Activated CD4-positive, alpha-beta T cell treated with anti-CD3 and anti-CD28 coated beads, Interleukin-2, Interleukin-4, amounts not matched to agents 100 ng/mL and 50 ng/mL, durations not matched to agents 16 hours and 8 hours (primary cell): ENCODE results near the gene SPATA3.

Experiments
- DNase-seq: peaks from one replicate; pipeline ENCODE4 v3.0.0-alpha.2; 2020; ENCODE audit warnings: low spot score

SPATA3 gene

DNA sequence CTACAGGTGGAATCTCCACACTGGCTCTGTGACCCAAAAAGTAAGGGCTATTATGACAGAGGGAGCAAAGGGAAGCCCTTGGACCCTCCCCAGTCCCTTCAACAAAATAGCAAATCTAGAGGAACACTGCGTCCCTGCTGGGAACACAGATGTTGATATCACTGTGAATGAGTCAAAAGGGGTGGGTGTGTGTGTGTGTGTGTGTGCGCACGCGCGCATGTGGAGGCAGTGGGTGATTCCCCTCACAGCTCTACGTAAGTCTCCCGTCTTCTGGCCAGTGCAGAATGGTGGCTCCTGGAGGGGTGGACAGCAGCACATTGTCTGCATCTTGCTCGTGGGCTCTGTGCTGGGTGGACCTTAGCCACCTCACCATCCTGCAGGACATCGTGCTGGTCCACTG lies 33.6 kb downstream of the SPATA3 start:
- no peak for DNase-seq

GRCh38 chr2:231030725-231031124 lies 34.8 kb downstream of the SPATA3 start:
- no peak for DNase-seq

DNA sequence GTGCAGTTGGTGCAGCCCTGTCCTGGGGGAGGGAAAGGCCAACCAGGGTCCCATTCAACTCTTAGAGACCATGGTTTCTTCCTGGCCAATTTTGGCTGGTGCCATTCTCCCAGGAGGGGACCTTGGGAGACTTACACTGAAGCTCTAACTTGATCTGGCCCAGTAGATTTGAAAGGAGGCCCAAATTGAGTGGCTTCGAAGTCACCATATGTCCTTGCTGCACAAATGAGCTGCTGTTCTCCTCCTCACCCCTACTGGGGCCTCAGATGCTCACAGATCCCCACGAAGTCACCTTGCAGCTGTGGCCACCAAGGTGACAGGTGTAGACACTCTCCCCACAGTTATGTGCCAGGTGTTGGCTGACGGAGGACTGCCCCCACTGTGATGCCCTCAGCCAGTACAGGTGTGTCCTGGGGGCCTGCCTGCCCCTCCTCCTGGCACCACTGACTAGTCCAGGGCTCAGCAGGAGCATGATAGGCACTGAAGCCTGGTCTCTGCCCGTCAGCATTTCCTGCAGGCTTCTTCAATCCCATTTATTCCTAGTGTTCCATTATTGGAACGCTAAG lies 36.7 kb downstream of the SPATA3 start:
- DNase-seq, result no peak

- DNase-seq, result no peak
Observed at GRCh38 chr2:231033147-231034132, 37.5 kb downstream of the SPATA3 start.

GRCh38 chr2:231034291-231034882 lies 38.5 kb downstream of the SPATA3 start:
- no peak for DNase-seq

DNA sequence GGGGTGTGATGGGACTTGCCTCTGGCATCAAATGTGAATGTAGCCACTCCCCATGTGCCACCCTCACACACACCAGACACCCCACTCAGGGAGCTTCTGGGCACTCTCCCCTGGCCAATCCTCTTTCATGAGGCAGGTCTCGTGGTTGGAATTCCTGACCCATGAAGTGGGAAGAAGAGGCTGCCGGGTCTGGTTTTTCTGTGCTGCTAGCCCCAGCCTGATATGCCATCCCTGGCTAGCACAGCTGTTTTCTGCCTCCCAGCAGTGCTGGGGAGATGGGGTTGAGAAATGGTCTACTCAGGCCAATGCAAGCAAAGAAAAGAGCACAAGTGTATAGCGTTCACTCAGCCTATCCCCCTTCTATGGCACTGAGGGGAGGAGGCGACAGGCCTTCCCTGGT lies 40.2 kb downstream of the SPATA3 start:
- DNase-seq, result no peak

DNA sequence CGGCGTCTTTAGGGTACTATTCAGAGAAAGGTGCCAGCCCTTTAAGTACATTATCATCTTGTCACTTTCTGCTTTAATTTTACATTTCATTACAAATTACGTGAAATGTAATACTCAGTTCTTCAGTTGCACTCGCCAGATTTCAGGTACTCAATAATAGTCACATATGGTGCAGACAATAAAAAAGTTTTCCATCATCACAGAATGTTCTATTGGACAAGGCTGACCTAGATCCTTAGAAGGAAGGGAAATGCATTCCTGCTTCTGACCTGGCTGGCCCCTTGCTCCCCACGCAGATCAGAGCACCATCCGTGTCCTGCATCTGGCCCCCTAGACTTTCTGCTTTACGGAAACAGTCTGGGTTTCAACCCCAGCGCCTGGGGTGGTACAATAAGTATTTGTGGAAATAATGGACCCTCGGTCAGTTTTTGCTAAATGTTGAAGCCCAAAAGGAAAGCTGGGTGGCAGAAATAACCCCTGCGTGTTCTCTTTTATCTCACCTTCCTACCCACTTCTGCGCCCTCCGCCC lies 40.7 kb downstream of the SPATA3 start:
- DNase-seq, result no peak

GRCh38 chr2:231037202-231037730 lies 41.3 kb downstream of the SPATA3 start, which contains the start of gene C2orf72:
Gene C2orf72 (plus strand): TSS chr2:231037523. CDS start chr2:231037566, 43 bp downstream.
- no peak for DNase-seq

GRCh38 chr2:231037731-231038482 lies 42.0 kb downstream of the SPATA3 start:
- no peak for DNase-seq

DNA sequence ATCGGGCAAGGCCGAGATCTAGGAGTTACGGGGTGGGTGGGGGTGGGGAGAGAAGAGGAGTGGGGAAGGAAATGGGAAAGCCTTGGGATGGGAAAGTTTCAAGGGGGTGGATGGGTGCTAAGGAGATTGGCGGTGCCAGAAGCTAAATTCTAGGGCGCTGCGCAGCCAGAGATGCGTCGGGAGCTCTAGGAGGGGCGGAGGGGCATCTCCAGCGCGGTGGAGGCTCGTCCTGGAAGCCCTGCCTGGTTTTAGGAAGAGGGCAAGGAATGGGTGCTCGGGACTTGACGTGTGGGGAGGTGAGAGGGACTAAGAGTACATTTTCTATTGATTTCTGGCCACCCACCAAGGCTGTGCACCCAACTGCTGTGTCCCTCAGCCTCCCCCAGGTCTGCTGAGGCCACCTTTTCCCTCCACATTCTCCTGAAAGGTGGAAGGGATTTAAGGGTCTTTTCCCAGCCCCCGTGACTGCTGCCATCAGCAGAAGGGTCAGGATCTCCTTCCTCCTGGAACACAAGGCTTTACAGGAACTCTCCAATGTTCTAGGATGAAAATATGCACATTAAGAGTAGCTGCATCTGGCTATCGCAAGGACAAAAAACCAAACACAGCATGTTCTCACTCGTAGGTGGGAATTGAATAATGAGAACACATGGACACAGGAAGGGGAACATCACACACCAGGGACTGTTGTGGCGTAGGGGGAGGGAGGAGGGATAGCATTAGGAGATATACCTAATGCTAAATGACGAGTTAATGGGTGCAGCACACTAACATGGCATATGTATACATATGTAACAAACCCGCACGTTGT lies 42.8 kb downstream of the SPATA3 start:
- DNase-seq, result no peak

DNA sequence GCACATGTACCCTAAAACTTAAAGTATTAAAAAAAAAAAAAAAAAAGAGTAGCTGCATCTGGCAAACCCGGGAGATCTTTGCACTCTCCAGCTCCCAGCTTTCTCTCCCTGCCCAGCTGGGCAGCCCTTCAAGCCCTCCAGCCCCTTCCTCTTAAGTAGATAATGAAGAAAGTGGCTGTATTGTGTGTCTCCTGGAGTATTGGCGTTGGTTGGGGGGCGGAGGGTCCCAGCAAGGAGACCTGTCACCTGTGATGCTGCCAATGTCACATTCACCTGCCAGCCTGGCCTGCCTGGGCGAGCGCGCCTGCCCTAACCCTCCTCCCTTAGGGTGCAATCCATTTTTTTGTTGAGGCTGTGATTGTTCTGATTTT lies 43.4 kb downstream of the SPATA3 start:
- no peak for DNase-seq

GRCh38 chr2:231039821-231040364 lies 44.0 kb downstream of the SPATA3 start:
- no peak for DNase-seq

DNA sequence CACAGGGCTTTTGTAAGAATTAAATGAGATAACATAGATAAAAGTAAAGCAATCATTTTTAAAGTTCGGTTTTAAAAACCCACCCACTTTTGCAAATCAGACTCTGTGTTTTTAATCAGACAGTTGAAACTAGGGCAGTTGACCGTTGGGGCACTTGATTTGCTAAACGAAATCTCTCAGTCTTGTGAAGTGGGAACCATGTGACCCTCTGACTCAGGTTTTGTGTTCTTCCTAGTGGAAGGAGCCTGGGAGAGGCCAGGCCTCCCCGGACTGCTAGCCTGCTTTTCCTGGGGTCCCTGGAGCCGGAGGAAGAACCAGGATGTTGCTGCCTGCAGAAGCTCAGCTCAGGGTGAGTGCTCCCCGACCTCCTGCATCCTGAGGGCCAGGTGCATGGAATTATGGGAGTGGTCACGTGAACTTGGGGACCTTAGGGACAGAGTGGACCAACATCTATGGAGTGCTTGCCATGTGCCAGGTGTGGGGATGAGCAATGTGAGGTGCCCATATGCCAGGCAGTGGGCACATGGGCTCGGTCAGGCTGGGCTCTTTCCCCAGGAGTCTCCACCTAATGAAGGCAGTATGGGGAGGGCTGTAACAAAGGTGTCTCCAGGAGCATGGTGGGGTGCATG lies 45.3 kb downstream of the SPATA3 start:
- no peak for DNase-seq

DNA sequence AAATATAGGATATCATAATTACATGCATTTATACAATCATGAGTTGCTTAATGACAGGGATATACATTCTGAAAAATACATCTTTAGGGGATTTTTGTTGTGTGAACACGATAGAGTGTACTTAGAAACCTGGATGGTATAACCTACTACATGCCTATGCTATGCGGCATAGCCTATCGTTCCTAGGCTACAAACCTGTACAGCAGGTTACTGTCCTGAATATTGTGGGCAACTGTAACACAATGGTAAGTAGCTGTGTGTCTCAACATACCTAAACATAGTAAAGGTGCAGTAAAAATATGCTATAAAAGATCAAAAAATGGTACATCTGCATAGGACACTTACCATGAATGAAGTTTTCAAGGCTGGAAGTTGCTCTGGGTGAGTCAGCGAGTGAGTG lies 47.9 kb downstream of the SPATA3 start:
- DNase-seq, result no peak

- no peak for DNase-seq
Observed at GRCh38 chr2:231046916-231047273, 51.0 kb downstream of the SPATA3 start.

DNA sequence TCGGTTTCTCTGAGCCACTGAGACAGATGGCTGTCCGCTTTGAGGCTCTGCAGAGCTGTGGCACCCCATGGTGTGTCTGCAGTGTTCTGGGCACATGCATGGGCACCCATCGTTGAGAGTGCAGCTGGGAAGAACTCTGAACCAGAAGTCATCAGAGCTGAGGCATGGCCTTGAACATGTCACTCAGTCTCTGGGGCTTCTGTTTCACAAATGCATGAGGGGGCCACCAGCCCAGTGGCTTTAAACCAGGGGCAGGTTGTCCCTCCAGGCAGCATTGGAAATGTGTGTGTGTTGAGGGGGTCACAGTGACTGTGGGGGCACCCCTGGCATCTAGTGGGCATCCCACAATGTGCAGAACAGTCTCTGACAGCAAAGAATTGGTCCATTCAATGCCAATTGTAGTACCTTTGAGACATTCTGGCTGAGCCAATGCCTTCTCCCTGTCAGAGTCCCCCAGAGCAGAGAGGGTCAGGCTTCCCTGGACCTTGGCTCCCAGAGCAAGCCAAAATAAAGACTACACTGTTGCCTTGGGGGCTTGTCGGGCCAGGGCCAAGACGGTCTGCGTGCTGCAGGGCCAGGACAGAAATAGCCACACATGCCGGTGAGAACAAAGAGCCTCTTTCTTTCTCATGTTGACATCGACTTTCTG lies 51.5 kb downstream of the SPATA3 start:
- DNase-seq, result no peak

DNA sequence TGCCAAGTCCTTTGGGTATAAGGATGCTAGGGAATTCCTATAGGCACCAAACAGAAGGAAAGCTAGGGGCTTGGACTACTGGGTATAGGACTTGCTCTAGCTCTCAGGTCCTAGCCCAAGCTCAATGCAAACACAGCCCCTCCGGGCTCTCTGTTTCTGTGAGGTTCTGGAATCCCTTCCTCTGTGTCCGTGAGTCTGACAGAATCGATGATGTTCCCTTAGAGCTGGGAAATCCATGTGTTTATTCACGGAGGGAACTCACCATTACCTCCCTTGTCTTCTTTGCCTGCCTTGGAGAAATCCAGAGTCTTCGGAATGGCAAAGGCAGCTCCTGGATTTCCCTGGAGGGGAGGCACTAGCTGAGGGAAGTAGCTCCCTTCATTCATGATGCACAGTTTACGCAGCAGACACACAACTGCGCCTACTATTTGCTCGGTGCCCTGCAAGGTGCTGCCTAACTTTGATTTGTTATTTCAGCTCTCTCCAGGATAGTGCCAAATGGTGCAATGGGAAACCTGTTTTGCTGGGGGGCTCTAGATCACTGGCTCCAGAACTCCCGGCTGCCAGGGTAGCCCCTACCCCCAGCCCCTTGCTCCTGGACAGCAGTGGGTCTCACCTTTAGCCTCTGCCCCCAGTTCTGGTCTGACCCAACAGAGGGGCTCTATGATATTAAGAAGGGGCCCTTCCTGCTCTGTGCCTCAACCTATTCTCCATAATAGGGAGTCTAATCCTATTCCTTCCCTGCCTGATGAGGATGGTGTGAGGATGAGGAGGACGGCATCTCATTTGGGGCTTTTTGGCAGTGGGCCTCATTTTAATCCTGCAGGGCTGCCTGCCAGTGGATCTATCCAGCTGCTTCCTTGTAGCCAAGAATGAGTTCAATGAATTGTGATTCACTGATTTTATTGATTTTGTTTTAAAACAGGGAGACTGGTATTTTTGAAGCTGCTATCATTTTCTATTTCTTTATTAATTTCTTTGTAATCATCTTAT lies 52.3 kb downstream of the SPATA3 start:
- no peak for DNase-seq

- no peak for DNase-seq
Observed at GRCh38 chr2:231049286-231050017, 53.5 kb downstream of the SPATA3 start.
